ENCODE data around the gene SLC11A1.

SLC11A1 gene

GRCh38 chr2:218400930-218401881, 19.1 kb downstream of the SLC11A1 start:
- TF ChIP-seq GATA2 (IDR thresholded peaks at IDR 0.05; ENCODE audit: low read depth, low read length), result no peak
- no peak for TF ChIP-seq GATA3 (IDR thresholded peaks at IDR 0.05; ENCODE audit: low read depth, low read length)

GRCh38 chr2:218401890-218402289, 19.8 kb downstream of the SLC11A1 start:
- TF ChIP-seq GATA3 (IDR thresholded peaks at IDR 0.05; ENCODE audit: low read depth, low read length) (no peak), GATA2 (IDR thresholded peaks at IDR 0.05; ENCODE audit: low read depth, low read length) (no peak)

DNA sequence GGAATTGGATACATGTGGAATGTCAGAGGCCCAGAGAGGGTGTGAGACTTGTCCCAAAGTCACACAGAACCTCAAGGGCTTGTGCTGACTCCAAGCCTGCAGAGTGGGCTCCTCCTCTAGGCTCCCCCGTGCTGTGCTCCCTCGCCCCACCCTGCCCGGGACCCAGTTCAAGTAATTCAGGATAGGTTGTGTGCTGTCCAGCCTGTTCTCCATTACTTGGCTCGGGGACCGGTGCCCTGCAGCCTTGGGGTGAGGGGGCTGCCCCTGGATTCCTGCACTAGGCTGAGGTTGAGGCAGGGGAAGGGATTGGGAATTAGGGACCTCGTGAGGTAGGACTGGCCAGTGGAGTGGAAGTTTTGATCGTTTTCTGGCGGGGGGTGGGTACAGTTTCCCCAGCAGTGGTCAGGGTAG, 20.4 kb downstream of the SLC11A1 start:
- TF ChIP-seq GATA2 (IDR thresholded peaks at IDR 0.05; ENCODE audit: low read depth, low read length) (no peak), GATA3 (IDR thresholded peaks at IDR 0.05; ENCODE audit: low read depth, low read length) (no peak)

- no peak for TF ChIP-seq GATA3 (IDR thresholded peaks at IDR 0.05; ENCODE audit: low read depth, low read length)
- no peak for TF ChIP-seq GATA2 (IDR thresholded peaks at IDR 0.05; ENCODE audit: low read depth, low read length)
Measured at GRCh38 chr2:218402911-218403411, 20.9 kb downstream of the SLC11A1 start.

DNA sequence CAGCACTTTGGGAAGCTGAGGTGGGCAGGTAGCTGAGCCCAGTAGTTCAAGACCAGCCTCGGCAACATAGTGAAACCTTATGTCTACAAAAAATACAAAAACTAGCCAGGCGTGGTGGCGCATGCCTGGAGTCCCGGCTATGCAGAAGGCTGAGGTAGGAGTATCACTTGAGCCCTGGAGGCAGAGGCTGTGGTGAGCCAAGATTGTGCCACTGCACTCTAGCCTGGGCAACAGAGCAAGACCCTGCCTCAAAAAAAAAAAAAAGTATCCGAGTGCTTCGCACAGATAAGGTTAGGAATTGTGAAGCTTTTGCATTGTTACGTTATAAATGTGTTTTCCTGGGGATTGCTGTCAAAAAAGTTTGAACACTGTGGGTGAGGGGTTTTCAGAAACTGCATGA, 21.7 kb downstream of the SLC11A1 start:
- TF ChIP-seq GATA2 (IDR thresholded peaks at IDR 0.05; ENCODE audit: low read depth, low read length) (no peak), GATA3 (IDR thresholded peaks at IDR 0.05; ENCODE audit: low read depth, low read length) (no peak)

DNA sequence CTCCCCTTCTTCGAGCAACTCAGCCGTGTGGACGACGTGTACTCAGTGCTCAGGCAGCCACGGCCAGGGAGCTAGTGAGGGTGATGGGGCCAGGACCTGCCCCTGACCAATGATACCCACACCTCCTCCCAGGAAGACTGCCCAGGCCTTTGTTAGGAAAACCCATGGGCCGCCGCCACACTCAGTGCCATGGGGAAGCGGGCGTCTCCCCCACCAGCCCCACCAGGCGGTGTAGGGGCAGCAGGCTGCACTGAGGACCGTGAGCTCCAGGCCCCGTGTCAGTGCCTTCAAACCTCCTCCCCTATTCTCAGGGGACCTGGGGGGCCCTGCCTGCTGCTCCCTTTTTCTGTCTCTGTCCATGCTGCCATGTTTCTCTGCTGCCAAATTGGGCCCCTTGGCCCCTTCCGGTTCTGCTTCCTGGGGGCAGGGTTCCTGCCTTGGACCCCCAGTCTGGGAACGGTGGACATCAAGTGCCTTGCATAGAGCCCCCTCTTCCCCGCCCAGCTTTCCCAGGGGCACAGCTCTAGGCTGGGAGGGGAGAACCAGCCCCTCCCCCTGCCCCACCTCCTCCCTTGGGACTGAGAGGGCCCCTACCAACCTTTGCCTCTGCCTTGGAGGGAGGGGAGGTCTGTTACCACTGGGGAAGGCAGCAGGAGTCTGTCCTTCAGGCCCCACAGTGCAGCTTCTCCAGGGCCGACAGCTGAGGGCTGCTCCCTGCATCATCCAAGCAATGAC, 22.4 kb downstream of the SLC11A1 start:
- no peak for TF ChIP-seq GATA3 (IDR thresholded peaks at IDR 0.05; ENCODE audit: low read depth, low read length)
- TF ChIP-seq GATA2 (IDR thresholded peaks at IDR 0.05; ENCODE audit: low read depth, low read length), result no peak

GRCh38 chr2:218405086-218405745, 23.1 kb downstream of the SLC11A1 start:
- TF ChIP-seq GATA2 (IDR thresholded peaks at IDR 0.05; ENCODE audit: low read depth, low read length) (no peak), GATA3 (IDR thresholded peaks at IDR 0.05; ENCODE audit: low read depth, low read length) (no peak)

- TF ChIP-seq GATA2 (IDR thresholded peaks at IDR 0.05; ENCODE audit: low read depth, low read length), result no peak
- no peak for TF ChIP-seq GATA3 (IDR thresholded peaks at IDR 0.05; ENCODE audit: low read depth, low read length)
Measured at GRCh38 chr2:218405746-218406208, 23.7 kb downstream of the SLC11A1 start.

- TF ChIP-seq GATA2 (IDR thresholded peaks at IDR 0.05; ENCODE audit: low read depth, low read length), result no peak
Measured at GRCh38 chr2:218406209-218406948, 24.3 kb downstream of the SLC11A1 start.

DNA sequence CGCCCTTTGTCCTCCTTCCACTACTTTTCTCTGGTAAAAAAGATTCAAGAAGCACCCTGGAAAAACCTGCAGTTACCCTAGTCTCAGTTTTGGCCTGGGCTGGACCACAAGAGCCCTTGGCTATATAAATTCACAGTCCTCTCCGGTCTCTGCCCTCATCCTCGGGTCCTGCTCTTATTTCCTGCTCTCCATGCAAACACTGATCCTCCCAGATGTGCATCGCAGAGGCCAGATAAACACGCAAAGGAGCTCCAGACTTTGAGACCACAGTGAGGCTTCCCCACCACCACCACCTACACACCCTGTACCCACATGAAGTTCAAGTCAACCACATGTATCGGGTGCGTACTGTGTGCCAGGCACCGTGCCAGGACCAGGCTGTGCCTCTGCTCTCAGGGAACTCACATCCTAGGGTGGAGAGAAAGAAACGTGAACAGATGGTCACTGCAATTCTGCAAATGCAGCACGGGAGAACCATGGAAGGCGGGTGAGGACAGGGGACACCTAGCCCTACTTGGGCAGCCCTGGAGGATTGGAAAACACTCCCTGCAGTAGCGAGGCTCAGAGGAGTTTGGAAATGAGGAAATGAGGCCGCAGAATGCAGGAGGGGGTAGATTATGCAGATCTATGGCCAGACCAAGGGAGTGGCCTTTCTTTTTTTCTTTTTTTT, 25.0 kb downstream of the SLC11A1 start:
- TF ChIP-seq GATA3 (IDR thresholded peaks at IDR 0.05; ENCODE audit: low read depth, low read length) (no peak), GATA2 (IDR thresholded peaks at IDR 0.05; ENCODE audit: low read depth, low read length) (no peak)

GRCh38 chr2:218407717-218408116, 25.6 kb downstream of the SLC11A1 start:
- TF ChIP-seq GATA3 (IDR thresholded peaks at IDR 0.05; ENCODE audit: low read depth, low read length), result no peak
- TF ChIP-seq GATA2 (IDR thresholded peaks at IDR 0.05; ENCODE audit: low read depth, low read length), result no peak

DNA sequence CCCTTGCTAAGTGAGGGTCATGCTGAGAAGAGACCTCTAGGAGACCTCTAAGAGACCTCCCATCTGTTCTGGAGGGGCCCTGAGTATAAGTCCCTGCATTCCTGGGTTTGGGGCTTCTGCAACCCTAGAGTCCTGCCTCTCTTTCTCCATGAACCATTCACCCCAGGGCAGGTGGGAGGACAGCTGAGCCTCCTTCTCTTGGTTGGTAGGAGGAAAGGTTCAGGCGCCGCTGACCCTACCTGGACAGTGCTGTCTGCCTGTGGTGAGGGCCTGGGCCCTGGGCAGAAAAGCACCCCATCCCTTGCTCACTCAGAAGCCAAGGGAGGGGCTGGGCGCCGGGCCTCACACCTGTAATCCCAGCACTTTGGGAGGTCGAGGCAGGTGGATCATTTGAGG, 36.2 kb downstream of the SLC11A1 start:
- TF ChIP-seq GATA2 (IDR thresholded peaks at IDR 0.05; ENCODE audit: low read depth, low read length) (no peak), GATA3 (IDR thresholded peaks at IDR 0.05; ENCODE audit: low read depth, low read length) (no peak)

All from SH-SY5Y (cell line).